HL-60 (cell line): ENCODE measurements around the gene KRTAP4-16.
A peak's percentile ranks its signal among the peaks of the same experiment; 100 is the strongest.
"Not testable (repeated sequence)": the region's sequence is repeated elsewhere in the genome, so short reads cannot be mapped to it uniquely, and the experiment has no call there.

Source experiments
- DNase-seq, 2 experiments: peaks; one replicate each; pipeline ENCODE4 v3.0.0-alpha.2; 2010 to 2020; ENCODE audit warnings: low read depth in 1 of 2, low spot score in 1 of 2
- H3K27ac ChIP-seq: fragments of 250-450 bp; sonication (Bioruptor Pico); replicated peaks from 2 replicates; pipeline ENCODE4 v1.5.1; 2020; ENCODE audit warnings: mild to moderate bottlenecking, moderate library complexity
- H3K27me3 ChIP-seq: fragments of 250-450 bp; sonication (Bioruptor Pico); 2 replicates; pipeline ENCODE4 v1.5.1; 2021; ENCODE audit warnings: mild to moderate bottlenecking, moderate library complexity; ENCODE audit not compliant: insufficient read depth, poor library complexity, severe bottlenecking
- H3K4me3 ChIP-seq: replicated peaks from 2 replicates; pipeline ENCODE4 v1.5.1; 2011; ENCODE audit warnings: mild to moderate bottlenecking, control low read depth, low read length; ENCODE audit not compliant: insufficient read depth
- CTCF ChIP-seq: IDR thresholded peaks from one replicate; pipeline ENCODE4 v1.5.1; 2011; ENCODE audit warnings: low read length, control low read depth, inconsistent platforms; ENCODE audit not compliant: insufficient read depth
- GABPA ChIP-seq: IDR thresholded peaks from 2 replicates; pipeline ENCODE4 v1.6.1; 2012; ENCODE audit warnings: low read depth
- POLR2AphosphoS5 ChIP-seq: IDR thresholded peaks from 2 replicates; pipeline ENCODE4 v1.6.1; 2012; ENCODE audit warnings: low read depth
- REST ChIP-seq: IDR thresholded peaks from 2 replicates; pipeline ENCODE4 v1.6.1; 2012; ENCODE audit warnings: low read depth; ENCODE audit not compliant: insufficient replicate concordance
- SPI1 ChIP-seq: IDR thresholded peaks from 2 replicates; pipeline ENCODE4 v1.6.1; 2012; ENCODE audit warnings: low read depth, mild to moderate bottlenecking, borderline replicate concordance

KRTAP4-16 gene

GRCh38 chr17:41098042-41098441 lies 4.0 kb downstream of the KRTAP4-16 start, which contains the start of gene KRTAP4-8:
TSS of gene KRTAP4-8 (minus strand) at chr17:41098142. CDS start at chr17:41098084, 58 bp downstream.
- TF ChIP-seq CTCF (no peak), REST (no peak), GABPA (no peak), SPI1 (no peak), POLR2AphosphoS5 (no peak)
- H3K27me3 ChIP-seq: no peaks in the 10 kb centered on the region
- H3K27ac ChIP-seq: no peak within 1 kb of the TSS
- no peak for DNase-seq
- H3K4me3 ChIP-seq: no peak within 1 kb of the TSS

- no peaks in the 10 kb centered on the region for H3K27me3 ChIP-seq
- no peak for DNase-seq
- H3K4me3 ChIP-seq: no peak overlapping the region
- TF ChIP-seq GABPA (no peak), POLR2AphosphoS5 (no peak), REST (no peak), SPI1 (no peak), CTCF (no peak)
- no peak overlapping the region for H3K27ac ChIP-seq
These were observed 6.0 kb downstream of the KRTAP4-16 start for GRCh38 chr17:41096055-41096454.

GRCh38 chr17:41088760-41089352 lies 13.2 kb downstream of the KRTAP4-16 start:
- DNase-seq: peak in 1 of 2 experiments; percentile 13
- not testable (repeated sequence) for H3K27me3 ChIP-seq, H3K4me3 ChIP-seq, H3K27ac ChIP-seq
- TF ChIP-seq SPI1: peak; percentile 3; the same call in 1 of the 2 replicates

GRCh38 chr17:41084100-41084856 lies 17.7 kb downstream of the KRTAP4-16 start, which contains the start of gene KRTAP4-7:
TSS of gene KRTAP4-7 (plus strand) at chr17:41084150. CDS start at chr17:41084207, 57 bp downstream.
- not testable (repeated sequence) for H3K27me3 ChIP-seq, H3K27ac ChIP-seq, DNase-seq, H3K4me3 ChIP-seq

DNA sequence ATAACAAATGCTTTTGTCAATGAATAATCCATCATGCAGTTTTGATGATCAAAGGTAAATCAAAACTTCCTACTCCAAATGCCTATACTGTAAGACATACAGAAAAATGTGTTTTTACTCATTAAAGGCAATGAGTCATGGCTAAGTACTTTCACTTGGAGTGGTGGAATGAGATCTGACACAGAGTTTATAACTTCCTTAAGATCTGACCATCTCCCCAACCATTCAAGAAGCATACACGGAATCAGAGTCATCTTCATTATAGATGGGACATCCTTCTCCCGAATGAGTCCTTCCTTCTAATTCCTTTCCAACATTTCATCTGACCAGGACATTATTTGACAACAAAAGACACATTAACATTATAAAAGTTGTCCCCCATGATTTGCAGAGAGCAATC lies 18.6 kb downstream of the KRTAP4-16 start:
- not testable (repeated sequence) for H3K4me3 ChIP-seq, DNase-seq, H3K27ac ChIP-seq, H3K27me3 ChIP-seq
